ELR (cell line): Measurements from ENCODE around the gene TM9SF3.
A peak's percentile ranks its signal among the peaks of the same experiment; 100 is the strongest.

Source experiments
- DNase-seq: peaks from one replicate; pipeline ENCODE4 v3.0.0-alpha.2; 2015; ENCODE audit warnings: low read depth

The TM9SF3 gene

GRCh38 chr10:96509017-96509641 lies 77.7 kb downstream of the TM9SF3 start:
- peak; percentile 47 for DNase-seq

GRCh38 chr10:96507044-96507443 lies 79.8 kb downstream of the TM9SF3 start:
- DNase-seq = no peak

DNA sequence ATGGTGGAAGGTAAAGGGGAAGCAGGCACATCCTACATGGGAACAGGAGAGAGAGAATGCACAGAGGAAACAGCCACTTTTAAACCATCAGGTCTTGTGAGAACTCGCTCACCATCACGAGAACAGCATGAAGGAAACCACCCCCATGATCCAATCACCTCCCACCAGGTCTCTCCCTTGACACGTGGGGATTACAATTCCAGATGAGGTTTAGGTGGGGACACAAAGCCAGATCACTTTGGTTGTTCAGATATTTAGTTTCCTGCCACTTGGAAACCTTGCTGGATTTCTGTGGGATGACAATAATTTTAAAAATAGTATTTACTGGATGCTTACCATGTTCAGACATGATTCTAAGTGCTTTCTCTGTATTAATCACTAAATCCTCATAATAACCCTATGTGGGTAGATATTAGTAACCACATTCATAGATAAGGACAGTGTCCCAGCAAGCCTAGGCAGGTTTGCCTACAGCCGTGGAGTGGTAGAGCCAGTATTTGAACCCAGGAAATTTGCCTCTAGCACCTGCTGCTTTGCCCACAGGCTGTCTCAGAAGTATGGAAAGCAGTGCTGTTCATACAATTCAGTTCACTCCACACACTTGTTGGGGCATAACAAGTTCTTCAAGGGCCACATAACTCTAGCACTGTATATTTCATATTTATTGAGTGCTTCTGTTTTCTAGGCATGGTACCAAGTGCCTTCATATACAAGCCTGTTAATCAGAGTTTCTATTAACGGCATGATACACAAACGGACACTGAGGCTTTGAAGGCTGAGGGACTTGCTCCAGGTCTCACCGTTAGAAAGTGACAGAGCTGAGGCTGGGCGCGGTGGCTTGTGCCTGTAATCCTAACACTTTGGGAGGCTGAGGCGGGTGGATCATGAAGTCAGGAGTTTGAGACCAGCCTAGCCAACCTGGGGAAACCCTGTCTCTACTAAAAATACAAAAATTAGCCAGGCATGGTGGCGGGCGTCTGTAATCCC lies 81.4 kb downstream of the TM9SF3 start:
- DNase-seq = no peak

GRCh38 chr10:96502561-96503282 lies 84.1 kb downstream of the TM9SF3 start:
- no peak for DNase-seq

- DNase-seq = peak; percentile 63
Observed at GRCh38 chr10:96501985-96502384, 84.8 kb downstream of the TM9SF3 start.

DNA sequence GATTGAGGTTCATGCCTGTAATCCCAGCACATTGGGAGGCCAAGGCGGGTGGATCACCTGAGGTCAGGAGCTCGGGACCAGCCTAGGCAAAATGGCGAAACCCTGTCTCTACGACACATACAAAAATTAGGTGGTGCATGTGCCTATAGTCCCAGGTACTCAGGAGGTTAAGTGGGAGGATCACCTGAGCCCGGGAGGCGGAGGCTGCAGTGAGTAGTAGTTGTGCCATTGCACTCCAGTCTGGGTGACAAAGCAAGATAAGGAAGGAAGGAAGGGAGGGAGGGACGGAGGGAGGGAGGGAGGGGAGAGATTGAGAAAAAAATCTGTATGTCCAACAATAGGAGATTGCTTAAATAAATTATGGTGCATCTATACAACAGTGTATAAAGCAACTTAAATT lies 86.3 kb downstream of the TM9SF3 start:
- no peak for DNase-seq

- DNase-seq = no peak
Observed at GRCh38 chr10:96500050-96500449, 86.8 kb downstream of the TM9SF3 start.

DNA sequence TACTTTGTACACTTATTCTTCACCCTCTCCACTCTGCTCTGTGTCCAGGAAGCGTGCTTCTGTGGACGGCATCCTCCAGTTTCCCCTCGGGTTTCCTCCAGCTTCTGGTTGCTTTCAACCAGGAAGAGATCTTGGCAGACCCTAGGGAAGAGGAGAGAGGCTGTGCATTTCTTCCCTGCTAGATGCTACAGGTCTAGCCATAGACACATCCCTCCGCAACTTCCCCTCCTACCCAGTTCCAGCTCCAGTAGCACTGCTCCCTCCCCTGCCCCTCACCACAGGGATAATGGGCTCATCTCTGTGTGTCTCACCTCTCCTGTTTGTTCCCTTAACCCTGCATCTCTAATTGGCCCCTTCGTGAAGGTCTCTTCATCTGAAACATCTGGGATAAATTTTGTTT lies 89.4 kb downstream of the TM9SF3 start:
- no peak for DNase-seq

- peak; percentile 36 for DNase-seq
Observed at GRCh38 chr10:96496281-96496925, 90.4 kb downstream of the TM9SF3 start.

DNA sequence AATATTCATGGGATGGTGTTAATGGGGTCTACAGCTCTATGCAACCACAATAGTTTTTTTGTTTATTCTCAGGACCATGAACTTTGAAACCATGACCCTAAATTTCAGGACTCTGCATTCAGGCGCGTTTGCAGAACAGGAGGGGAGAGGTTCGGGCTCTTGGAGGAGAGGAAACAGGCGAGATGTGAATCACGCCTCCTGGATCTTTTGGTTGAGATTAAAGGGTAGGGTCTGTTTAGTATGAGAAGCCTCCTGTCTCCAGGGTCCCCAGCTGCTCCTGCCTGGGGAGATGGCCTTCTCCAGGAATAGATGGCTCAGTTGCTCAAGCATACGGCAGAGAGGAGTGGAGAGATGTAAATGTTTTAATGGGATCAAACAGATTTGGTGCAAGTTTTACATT lies 91.3 kb downstream of the TM9SF3 start:
- no peak for DNase-seq

DNA sequence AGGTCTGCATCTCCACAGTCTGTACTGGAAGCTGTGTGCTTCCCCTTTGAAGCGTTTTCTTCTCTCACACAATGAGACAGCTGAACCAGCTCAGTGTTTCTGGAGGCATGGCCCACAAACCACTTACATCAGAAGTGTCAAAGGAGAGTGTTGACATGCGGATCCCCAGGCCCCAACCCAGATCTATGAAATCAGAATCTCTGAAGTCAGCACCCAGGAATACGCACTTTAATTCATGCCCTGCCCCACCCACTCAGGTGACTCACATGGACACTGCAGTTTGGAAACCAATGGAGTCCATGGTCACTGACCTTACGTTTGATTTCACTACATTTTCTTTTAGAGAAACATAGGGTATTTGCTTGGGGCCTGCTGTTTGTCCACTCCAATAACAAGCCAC lies 92.1 kb downstream of the TM9SF3 start:
- DNase-seq = no peak

DNA sequence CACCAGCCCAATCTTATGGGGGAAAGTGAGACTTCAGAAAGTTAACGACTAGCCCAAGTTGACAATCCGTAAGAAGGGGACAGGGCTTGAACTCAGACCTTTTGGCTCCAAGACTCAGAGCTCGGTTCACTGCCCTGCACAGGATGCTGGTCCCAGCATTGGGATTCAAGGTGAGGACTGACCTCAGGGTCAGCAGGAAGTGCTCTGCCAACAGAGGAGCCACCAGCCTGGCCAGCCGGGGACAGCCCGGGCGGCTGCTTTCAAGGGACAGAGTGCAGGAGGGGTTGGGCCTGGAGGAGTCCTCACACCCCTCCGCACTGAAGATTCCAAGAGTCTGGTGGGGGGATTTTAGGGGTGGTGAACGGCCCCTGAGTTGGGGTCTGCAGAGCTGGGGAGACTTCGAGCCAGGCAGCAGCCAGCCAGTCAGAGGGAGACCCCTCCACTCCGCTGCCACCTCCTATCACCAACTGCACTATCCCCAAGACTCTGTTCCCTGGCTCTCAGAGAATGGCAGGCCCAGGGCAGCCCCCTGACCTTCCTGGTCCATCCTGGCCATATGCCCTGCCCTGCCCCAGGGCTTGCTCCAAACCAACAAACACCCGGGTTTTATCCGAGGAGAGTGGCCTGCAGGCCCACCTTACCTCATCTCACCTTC lies 92.8 kb downstream of the TM9SF3 start:
- DNase-seq = no peak

DNA sequence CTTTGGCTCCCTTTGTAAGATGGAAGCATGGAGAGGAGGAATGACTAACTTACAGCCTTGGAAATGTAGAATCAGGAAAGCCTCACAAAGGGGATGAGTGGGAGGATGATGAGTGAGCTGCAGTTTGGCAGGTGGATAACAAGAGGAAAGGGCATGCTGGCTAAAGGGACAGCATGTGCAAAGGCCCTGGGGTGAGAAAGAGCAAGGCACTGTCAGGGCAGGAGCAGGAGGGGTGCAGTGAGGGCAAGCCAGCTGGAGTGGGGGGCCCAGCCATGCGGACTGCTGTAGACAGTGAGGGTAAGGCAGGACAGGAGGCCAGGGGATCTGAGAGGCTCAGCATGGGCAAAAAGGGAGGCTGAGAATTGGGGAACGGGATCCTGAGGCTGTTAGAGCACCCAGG lies 93.6 kb downstream of the TM9SF3 start:
- no peak for DNase-seq

DNA sequence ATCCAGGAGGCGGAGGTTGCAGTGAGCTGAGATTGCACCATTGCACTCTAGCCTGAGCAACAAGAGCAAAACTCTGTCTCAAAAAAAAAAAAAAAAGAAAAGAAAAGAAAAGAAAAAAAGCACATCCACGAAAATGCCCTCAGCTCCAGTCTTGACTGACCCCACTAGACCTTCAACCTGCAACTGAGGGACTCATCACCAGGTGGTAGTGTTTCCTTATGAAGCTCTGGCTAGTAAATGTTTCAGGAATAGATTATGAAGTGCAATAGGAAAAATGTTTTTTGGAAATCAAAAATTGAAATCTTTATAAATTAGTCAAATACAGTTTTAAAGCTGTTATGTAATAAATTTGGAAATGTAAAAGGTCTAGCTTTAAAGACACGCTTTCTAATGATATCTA lies 95.5 kb downstream of the TM9SF3 start:
- peak; percentile 25 for DNase-seq

DNA sequence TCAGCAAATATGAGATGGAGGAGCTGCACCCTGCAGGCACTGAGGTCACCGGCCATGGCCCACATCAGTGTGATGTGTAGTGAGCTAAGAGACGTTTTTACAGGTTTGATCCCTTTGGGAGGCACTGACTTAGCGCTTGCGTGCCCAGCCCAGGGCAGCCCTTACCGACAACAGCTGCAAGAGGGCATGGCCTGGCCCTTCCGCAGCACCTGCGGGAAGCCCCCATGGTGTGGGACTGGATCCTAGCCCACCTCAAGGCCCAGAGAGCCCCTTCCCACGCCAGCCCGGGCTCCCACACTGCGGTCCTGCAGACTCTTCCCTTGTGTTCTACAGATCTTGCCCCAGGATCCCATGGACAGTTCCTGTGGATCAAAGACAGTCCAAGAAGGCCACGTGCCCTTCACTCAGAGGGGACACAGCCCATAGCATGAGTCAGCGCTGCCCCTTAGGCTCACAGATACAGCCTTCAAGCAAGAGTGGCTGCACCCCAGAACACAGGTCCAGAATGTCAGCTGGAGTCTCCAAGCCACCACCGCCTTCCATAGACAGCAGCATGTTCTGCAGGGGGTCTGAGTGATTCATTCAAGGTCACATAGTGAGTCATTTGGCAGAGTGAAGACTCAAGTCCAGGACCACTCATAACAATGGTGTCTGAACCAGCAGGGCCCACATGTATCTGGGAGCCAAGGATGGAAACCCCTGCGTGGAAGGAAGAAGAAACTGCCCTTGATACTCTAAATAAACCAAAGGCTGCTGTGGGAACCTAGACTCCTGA lies 98.5 kb downstream of the TM9SF3 start:
- peak; percentile 33 for DNase-seq

GRCh38 chr10:96482815-96483588 lies 103.8 kb downstream of the TM9SF3 start:
- no peak for DNase-seq

- DNase-seq = no peak
Observed at GRCh38 chr10:96478355-96478754, 108.5 kb downstream of the TM9SF3 start.

- no peak for DNase-seq
Observed at GRCh38 chr10:96473866-96474265, 112.9 kb downstream of the TM9SF3 start.

GRCh38 chr10:96470116-96470743 lies 116.6 kb downstream of the TM9SF3 start:
- peak; percentile 48 for DNase-seq

- no peak for DNase-seq
Observed at GRCh38 chr10:96468845-96469244, 118.0 kb downstream of the TM9SF3 start.
